ENCODE measurements around the gene ZNF33A.
"Not testable (repeated sequence)": the region's sequence is repeated elsewhere in the genome, so short reads cannot be mapped to it uniquely, and the experiment has no call there.

Gene ZNF33A

DNA sequence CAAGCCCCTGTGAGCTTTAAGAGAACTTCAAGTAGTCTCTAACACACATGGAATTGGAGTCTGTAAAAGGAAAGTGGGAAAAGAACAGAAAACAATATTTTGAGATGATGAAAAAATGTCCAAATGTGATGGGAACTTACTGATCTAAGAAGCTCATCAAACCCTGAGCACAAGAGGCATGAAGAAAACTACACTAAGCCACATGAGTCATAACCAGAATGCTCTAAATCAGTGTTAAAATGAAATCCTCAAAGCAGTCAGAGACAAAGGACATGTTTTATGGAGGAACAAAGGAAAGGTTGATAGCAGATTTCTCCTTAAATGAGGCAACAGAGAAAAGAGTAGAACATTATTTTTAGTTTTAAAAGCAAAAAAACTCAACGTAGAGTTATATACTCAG is 37.2 kb downstream of the ZNF33A start:
- DNase-seq (ENCODE audit: extremely low read depth, low read depth): no peak
- TF ChIP-seq, protein P1, sequence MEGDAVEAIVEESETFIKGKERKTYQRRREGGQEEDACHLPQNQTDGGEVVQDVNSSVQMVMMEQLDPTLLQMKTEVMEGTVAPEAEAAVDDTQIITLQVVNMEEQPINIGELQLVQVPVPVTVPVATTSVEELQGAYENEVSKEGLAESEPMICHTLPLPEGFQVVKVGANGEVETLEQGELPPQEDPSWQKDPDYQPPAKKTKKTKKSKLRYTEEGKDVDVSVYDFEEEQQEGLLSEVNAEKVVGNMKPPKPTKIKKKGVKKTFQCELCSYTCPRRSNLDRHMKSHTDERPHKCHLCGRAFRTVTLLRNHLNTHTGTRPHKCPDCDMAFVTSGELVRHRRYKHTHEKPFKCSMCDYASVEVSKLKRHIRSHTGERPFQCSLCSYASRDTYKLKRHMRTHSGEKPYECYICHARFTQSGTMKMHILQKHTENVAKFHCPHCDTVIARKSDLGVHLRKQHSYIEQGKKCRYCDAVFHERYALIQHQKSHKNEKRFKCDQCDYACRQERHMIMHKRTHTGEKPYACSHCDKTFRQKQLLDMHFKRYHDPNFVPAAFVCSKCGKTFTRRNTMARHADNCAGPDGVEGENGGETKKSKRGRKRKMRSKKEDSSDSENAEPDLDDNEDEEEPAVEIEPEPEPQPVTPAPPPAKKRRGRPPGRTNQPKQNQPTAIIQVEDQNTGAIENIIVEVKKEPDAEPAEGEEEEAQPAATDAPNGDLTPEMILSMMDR (IDR thresholded peaks at IDR 0.05; ENCODE audit: low read depth, low read length): no peak

DNA sequence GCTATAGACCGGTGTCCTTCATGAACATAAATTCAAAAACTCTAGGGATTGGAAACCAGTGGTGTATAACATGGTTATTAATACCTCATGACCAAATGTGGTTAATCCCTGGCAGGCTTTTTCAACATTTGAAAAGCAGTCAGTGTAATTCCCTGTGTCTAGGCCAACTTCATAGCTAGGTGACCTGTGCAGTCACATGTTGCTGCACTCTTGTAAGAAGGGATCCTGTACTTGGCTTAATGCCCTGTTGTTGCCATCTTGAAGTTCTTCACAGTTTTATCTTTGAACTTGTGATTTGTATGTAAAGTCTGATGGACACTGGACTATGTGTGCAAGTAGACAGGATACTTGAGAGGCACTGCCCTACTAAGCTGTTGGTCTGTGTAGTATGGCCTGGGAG is 39.7 kb downstream of the ZNF33A start:
- TF ChIP-seq, protein P1 (IDR thresholded peaks at IDR 0.05; ENCODE audit: low read depth, low read length): no peak
- DNase-seq (ENCODE audit: extremely low read depth, low read depth): no peak

DNA sequence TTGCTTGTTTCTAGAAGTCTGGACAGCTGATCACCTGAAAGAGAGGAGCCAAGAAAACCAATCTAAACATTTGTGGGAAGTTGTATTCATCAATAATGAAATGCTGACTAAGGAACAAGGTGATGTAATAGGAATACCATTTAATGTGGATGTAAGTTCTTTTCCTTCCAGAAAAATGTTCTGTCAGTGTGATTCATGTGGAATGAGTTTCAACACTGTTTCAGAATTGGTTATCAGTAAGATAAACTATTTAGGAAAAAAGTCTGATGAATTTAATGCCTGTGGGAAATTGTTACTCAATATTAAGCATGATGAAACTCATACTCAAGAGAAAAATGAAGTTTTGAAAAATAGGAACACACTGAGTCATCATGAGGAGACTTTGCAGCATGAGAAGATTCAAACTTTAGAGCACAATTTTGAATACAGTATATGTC is 43.9 kb downstream of the ZNF33A start:
- TF ChIP-seq, protein P1 (IDR thresholded peaks at IDR 0.05; ENCODE audit: low read depth, low read length): no peak
- DNase-seq (ENCODE audit: extremely low read depth, low read depth): peak; percentile 58

DNA sequence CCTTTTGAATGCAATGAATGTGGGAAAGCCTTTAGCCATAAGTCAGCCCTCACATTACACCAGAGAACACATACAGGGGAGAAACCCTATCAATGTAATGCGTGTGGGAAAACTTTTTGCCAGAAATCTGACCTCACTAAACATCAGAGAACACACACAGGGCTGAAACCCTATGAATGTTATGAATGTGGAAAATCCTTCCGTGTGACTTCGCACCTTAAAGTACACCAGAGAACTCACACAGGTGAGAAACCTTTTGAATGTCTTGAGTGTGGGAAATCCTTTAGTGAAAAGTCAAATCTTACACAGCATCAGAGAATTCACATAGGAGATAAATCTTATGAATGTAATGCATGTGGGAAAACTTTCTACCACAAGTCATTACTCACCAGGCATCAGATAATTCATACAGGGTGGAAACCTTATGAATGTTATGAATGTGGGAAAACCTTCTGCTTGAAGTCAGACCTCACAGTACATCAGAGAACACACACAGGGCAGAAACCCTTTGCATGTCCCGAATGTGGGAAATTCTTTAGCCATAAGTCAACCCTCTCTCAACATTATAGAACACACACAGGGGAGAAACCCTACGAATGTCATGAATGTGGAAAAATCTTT is 44.9 kb downstream of the ZNF33A start:
- DNase-seq (ENCODE audit: extremely low read depth, low read depth): not testable (repeated sequence)

DNA sequence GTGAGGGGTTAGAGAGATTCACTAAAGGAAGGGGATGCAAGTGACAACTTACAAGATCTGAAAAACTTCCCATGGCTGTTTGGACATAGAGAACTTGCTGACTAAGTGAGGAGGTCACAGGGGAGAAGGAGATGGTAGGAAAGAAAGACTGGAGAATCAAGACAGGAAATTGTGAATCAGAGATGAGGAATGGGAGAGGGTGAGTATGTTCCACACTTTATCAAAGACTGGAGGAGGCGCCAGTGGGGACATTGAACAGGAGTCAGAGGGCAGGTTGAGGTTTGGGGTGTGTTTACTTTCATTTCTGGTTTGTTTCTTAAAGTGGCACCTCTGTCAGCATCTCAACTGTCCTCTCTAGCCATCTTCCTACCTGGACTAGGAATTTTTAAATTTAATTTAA is 59.2 kb downstream of the ZNF33A start:
- DNase-seq (ENCODE audit: extremely low read depth, low read depth): not testable (repeated sequence)

DNA sequence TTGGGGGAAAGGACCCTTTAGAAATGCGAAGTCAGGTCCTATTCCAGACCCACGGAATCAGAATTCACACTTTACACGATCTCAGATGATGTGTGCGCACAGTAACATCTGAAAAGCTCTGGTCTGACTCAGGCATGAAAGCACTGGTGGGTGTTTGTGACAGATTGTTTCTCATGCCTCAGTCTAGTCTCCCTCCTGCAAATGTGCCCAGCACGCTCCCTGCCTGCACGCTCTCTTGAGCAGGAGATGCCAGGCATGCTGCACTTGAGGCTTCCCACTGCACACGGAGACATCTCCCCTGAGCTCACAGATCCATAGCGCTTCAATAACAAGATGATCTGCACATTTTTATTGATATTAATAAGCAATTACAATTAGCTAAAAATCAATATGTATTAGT is 60.0 kb downstream of the ZNF33A start:
- DNase-seq (ENCODE audit: extremely low read depth, low read depth): no peak
- TF ChIP-seq, protein P1 (IDR thresholded peaks at IDR 0.05; ENCODE audit: low read depth, low read length): no peak

DNA sequence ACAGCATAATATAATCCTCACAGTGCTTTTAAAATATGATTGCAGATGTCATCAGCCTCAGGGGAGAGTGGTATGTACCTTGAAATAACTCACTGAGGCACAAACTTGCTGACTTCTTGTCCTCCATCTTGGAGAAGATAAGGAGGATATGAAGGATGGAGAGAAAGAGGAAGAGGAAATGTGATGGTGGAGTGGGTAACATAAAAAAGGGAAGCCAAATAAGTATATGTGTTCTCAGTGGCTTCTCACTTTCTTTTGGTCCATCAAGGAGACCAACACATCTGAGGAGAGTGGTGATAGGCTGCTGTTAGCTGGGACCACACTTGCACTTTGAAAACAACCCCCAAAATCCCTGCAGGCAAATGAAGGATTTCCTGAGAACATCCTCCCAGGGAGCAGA is 62.1 kb downstream of the ZNF33A start:
- DNase-seq (ENCODE audit: extremely low read depth, low read depth): no peak
- TF ChIP-seq, protein P1 (IDR thresholded peaks at IDR 0.05; ENCODE audit: low read depth, low read length): no peak

DNA sequence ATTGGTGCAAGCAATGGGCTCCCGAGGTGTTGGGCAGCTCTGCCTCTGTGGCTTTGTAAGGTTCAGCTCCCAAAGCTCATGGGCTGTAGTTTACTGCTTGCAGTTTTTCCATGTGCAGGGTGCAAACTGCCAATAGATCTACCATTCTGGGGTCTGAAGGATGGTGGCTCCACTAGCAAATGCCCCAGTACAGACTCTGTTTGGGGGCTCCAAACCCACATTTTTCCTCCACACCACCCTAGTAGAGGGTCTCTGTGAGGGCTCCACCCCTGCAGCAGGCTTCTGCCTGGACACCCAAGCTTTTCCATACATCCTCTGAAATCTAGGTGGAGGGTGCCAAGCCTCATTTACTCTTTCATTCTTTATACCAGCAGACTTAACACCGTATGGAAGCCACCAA is 66.2 kb downstream of the ZNF33A start:
- DNase-seq (ENCODE audit: extremely low read depth, low read depth): no peak
- TF ChIP-seq, protein P1 (IDR thresholded peaks at IDR 0.05; ENCODE audit: low read depth, low read length): no peak

DNA sequence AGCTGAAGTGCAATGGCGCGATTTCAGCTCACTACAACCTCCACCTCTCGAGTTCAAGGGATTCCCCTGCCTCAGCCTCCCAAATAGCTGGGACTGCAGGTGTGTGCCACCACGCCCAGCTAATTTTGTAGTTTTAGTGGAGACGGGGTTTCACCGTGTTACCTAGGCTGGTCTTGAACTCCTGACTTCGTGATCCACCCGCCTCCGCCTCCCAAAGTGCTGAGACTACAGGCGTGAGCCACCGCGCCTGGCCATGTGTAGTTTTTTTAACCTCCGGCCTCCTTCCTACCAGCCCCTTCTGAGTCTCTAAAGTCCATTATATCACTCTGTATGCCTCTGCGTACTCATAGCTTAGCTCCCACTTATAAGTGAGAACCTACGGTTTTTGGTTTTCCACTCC is 82.8 kb downstream of the ZNF33A start:
- DNase-seq (ENCODE audit: extremely low read depth, low read depth): not testable (repeated sequence)

Data from AG09319 (cell line).